Astrocyte (in vitro differentiated cells and primary cell): ENCODE data around the gene PDYN. TPM values are rescaled to one million over a fixed set of nuclear protein-coding genes. Genes with fewer than 3 reads are reported as not detected.
A peak's percentile ranks its signal among the peaks of the same experiment; 100 is the strongest.

Experiments
- DNase-seq: peaks from one replicate; pipeline ENCODE4 v3.0.0-alpha.2; 2010; ENCODE audit warnings: low read depth
- FAIRE-seq: peaks from 2 replicates; lab custom pipeline; 2011; peaks lifted over from hg19 to GRCh38; lab: Jason Lieb, UNC
- H2AFZ ChIP-seq: 2 replicates; pipeline ENCODE4 v1.6.0; 2012; ENCODE audit warnings: low read depth, low read length, inconsistent platforms
- H3K27ac ChIP-seq: 2 replicates; pipeline ENCODE4 v1.5.1; 2011; ENCODE audit warnings: low read depth, low read length, inconsistent platforms
- H3K27me3 ChIP-seq: 2 replicates; pipeline ENCODE4 v1.6.0; 2011; ENCODE audit warnings: low read length, inconsistent platforms; ENCODE audit not compliant: insufficient read depth
- H3K36me3 ChIP-seq: 2 replicates; pipeline ENCODE4 v1.5.1; 2011; ENCODE audit warnings: low read length, inconsistent platforms; ENCODE audit not compliant: insufficient read depth
- H3K4me1 ChIP-seq: 2 replicates; pipeline ENCODE4 v1.5.1; 2011; ENCODE audit warnings: low read length, inconsistent platforms; ENCODE audit not compliant: insufficient read depth
- H3K4me2 ChIP-seq: 2 replicates; pipeline ENCODE4 v1.6.0; 2012; ENCODE audit warnings: low read length, inconsistent platforms
- H3K4me3 ChIP-seq: 2 replicates; pipeline ENCODE4 v1.5.1; 2011; ENCODE audit warnings: low read depth, mild to moderate bottlenecking, low read length, inconsistent platforms; ENCODE audit not compliant: insufficient read depth
- H3K79me2 ChIP-seq: 2 replicates; pipeline ENCODE4 v1.6.0; 2012; ENCODE audit warnings: mild to moderate bottlenecking, low read length, inconsistent platforms; ENCODE audit not compliant: insufficient read depth
- H3K9ac ChIP-seq: 2 replicates; pipeline ENCODE4 v1.6.0; 2012; ENCODE audit warnings: mild to moderate bottlenecking, low read length, inconsistent platforms
- H3K9me3 ChIP-seq: 2 replicates; pipeline ENCODE4 v1.5.1; 2012; ENCODE audit warnings: low read depth, mild to moderate bottlenecking, low read length, inconsistent platforms; ENCODE audit not compliant: insufficient read depth
- H4K20me1 ChIP-seq: 2 replicates; pipeline ENCODE4 v1.6.0; 2012; ENCODE audit warnings: low read length, inconsistent platforms; ENCODE audit not compliant: insufficient read depth
- H3K27ac Mint-ChIP-seq: one replicate; pipeline ENCODE4 v1.8.0; 2021; ENCODE audit warnings: mild to moderate bottlenecking, mixed read lengths; ENCODE audit not compliant: unreplicated experiment
- H3K27me3 Mint-ChIP-seq: one replicate; pipeline ENCODE4 v1.8.0; 2021; ENCODE audit warnings: low read depth, mixed read lengths; ENCODE audit not compliant: unreplicated experiment
- H3K36me3 Mint-ChIP-seq: one replicate; pipeline ENCODE4 v1.8.0; 2021; ENCODE audit warnings: low read depth, mixed read lengths; ENCODE audit not compliant: unreplicated experiment
- H3K4me1 Mint-ChIP-seq: one replicate; pipeline ENCODE4 v1.8.0; 2021; ENCODE audit warnings: low read depth, mixed read lengths; ENCODE audit not compliant: unreplicated experiment
- H3K4me3 Mint-ChIP-seq: one replicate; pipeline ENCODE4 v1.8.0; 2021; ENCODE audit warnings: mild to moderate bottlenecking, moderate library complexity, mixed read lengths; ENCODE audit not compliant: unreplicated experiment
- H3K9me3 Mint-ChIP-seq: one replicate; pipeline ENCODE4 v1.8.0; 2021; ENCODE audit warnings: mild to moderate bottlenecking, mixed read lengths; ENCODE audit not compliant: unreplicated experiment
- EZH2 ChIP-seq: IDR thresholded peaks from 2 replicates; pipeline ENCODE4 v1.6.1; 2012; ENCODE audit warnings: mild to moderate bottlenecking, low read length, inconsistent platforms; ENCODE audit not compliant: insufficient read depth
- total RNA-seq: library from RNA; stranded (reverse); gene quantifications from 2 replicates; pipeline ENCODE4 v1.2.1, GENCODE V29; 2021
- TF ChIP-seq, protein P1 (sequence below): IDR thresholded peaks from 2 replicates; pipeline ENCODE4 v1.5.1; 2011; ENCODE audit warnings: low read depth, mild to moderate bottlenecking, inconsistent platforms, low read length, moderate library complexity; ENCODE audit not compliant: insufficient read depth

PDYN gene
- total RNA-seq, 1 donor from 2014 or later: not detected

DNA sequence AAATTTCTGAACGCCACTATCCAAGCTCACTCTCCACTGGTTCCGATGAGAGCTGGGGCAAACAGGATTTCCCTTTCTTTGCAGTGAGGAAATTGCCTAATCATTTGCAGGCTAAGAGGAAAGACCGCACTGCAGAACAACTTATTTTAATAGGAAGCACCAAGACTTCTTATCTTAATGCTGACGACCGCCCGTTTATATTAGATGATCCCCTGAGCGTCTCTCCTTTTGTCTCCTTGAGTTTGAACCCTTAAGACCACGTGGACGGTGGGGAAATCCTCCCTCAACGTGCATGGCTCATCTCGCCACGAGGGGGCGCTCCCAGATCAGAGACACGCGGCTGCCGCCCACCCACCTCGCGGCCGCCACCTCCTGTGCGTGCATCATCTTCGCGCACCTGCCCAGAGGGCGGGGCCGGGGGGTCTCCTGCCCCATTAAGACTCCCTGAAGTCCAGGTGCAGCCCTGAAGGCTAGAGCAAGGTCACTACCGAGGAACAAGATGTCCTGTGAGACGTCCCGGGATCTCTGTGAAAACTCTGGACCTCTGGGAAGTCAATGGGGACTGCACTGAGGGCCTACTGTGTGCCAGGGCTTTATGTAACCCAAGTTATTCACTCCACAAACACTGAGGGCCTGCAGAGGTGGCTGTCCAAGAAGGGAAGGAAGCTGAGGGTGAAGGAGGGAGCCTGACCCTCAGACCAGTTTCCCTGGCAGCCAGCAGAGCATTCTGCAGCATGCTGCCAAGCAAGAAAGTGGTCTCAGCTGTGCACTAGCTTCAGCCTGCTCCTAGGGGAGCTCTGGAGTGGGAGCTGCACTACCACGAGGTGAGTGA is 28.1 kb downstream of the PDYN start:
- H3K4me3 Mint-ChIP-seq: no peak overlapping the region
- no peak for TF ChIP-seq EZH2
- TF ChIP-seq, protein P1, sequence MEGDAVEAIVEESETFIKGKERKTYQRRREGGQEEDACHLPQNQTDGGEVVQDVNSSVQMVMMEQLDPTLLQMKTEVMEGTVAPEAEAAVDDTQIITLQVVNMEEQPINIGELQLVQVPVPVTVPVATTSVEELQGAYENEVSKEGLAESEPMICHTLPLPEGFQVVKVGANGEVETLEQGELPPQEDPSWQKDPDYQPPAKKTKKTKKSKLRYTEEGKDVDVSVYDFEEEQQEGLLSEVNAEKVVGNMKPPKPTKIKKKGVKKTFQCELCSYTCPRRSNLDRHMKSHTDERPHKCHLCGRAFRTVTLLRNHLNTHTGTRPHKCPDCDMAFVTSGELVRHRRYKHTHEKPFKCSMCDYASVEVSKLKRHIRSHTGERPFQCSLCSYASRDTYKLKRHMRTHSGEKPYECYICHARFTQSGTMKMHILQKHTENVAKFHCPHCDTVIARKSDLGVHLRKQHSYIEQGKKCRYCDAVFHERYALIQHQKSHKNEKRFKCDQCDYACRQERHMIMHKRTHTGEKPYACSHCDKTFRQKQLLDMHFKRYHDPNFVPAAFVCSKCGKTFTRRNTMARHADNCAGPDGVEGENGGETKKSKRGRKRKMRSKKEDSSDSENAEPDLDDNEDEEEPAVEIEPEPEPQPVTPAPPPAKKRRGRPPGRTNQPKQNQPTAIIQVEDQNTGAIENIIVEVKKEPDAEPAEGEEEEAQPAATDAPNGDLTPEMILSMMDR: peak; percentile 76
- no peak for FAIRE-seq
- Histone ChIP-seq H4K20me1 (no peaks in the 10 kb centered on the region), H3K4me2 (peak overlapping the region; percentile 69), H3K79me2 (no peaks in the 10 kb centered on the region), H3K27me3 (peaks cover 44% of the 10 kb centered on the region), H3K4me3 (no peak overlapping the region), H3K4me1 (peaks cover 4% of the 10 kb centered on the region), H3K36me3 (no peaks in the 10 kb centered on the region), H3K9ac (no peak overlapping the region), H3K9me3 (no peaks in the 10 kb centered on the region), H2AFZ (peak overlapping the region; percentile 42), H3K27ac (no peak overlapping the region)
- H3K36me3 Mint-ChIP-seq: no peaks in the 10 kb centered on the region
- peak overlapping the region; percentile 19 for H3K27ac Mint-ChIP-seq
- no peaks in the 10 kb centered on the region for H3K4me1 Mint-ChIP-seq
- peaks cover 56% of the 10 kb centered on the region for H3K27me3 Mint-ChIP-seq
- DNase-seq: peak; percentile 23
- H3K9me3 Mint-ChIP-seq: no peaks in the 10 kb centered on the region

DNA sequence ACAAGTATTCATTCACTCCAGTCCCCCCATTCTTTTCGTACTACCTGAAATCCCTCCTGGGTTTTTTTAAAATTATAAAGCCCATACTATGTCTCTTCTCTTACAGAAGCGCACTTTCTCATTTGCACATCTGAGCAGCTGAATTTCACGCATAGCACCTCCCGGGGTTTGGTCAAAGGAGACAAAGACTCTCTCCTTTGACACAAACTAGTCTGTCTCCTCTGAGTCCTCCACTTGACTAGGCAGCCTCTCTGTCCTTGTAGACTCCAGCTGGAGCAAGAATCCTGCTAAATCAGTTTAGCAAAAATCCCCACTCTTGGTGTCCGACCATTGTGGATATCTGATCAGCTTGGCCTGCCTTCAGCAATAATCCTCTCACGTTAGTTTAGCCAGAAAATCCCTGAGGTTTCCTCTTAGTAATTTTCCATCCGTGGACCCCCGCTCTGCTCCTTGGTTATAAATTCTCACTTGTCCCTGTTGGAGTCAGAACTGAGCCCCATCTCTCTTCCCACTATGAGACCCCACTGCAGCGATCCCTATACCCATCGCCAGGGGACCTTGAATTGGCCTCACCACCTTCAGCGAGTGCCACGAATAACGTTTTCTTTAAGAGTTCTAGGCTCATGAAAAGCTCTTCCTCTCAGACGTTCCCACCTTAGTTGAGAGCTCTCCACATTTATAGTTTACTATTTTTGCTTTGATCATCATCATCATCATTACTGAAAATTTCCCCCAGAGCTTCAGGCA is 29.0 kb downstream of the PDYN start:
- Histone ChIP-seq H4K20me1 (no peaks in the 10 kb centered on the region), H3K27me3 (peaks cover 44% of the 10 kb centered on the region), H3K9me3 (no peaks in the 10 kb centered on the region), H3K9ac (no peak overlapping the region), H3K4me1 (peaks cover 4% of the 10 kb centered on the region), H3K79me2 (no peaks in the 10 kb centered on the region), H3K36me3 (no peaks in the 10 kb centered on the region), H3K4me3 (no peak overlapping the region), H3K4me2 (peak overlapping the region; percentile 69), H2AFZ (no peak overlapping the region), H3K27ac (no peak overlapping the region)
- Mint-ChIP-seq H3K27me3 (peaks cover 55% of the 10 kb centered on the region), H3K9me3 (no peaks in the 10 kb centered on the region), H3K36me3 (no peaks in the 10 kb centered on the region), H3K4me3 (no peak overlapping the region), H3K27ac (no peak overlapping the region), H3K4me1 (no peaks in the 10 kb centered on the region)
- no peak for DNase-seq
- no peak for TF ChIP-seq EZH2
- TF ChIP-seq, protein P1: peak; percentile 17
- no peak for FAIRE-seq
